Ovary (tissue), 9 donors: Measurements from ENCODE around the gene KLHL25. TPM values are rescaled to one million over a fixed set of nuclear protein-coding genes. Genes with fewer than 3 reads are reported as not detected.

Experiments
- DNase-seq, 5 donors: peaks; one replicate each; pipeline ENCODE4 v3.0.0-alpha.2; 2019 to 2020
- H3K27ac ChIP-seq, 2 donors: fragments of 200-600 bp; one replicate each; pipeline versions ENCODE4 v1.5.1 to v1.8.0; 2019 to 2022
- H3K27me3 ChIP-seq: fragments of 200-600 bp; one replicate; pipeline ENCODE4 v1.8.0; 2022
- H3K36me3 ChIP-seq: fragments of 200-600 bp; sonication (generic); one replicate; pipeline ENCODE4 v1.5.1; 2019
- H3K4me1 ChIP-seq: one replicate; pipeline ENCODE4 v1.8.1; 2013; ENCODE audit warnings: mild to moderate bottlenecking, moderate library complexity; ENCODE audit not compliant: insufficient read depth
- H3K4me3 ChIP-seq: fragments of 200-600 bp; sonication (generic); one replicate; pipeline ENCODE4 v1.5.1; 2017
- H3K9me3 ChIP-seq, 2 donors: fragments of 200-600 bp in 1 of 2; sonication (generic) in 1 of 2; one replicate each; pipeline versions ENCODE4 v1.5.1 to v1.8.1; 2013 to 2019; ENCODE audit warnings: mild to moderate bottlenecking in 1 of 2, moderate library complexity in 1 of 2
- EP300 ChIP-seq: sonication (generic); formaldehyde crosslinking; IDR thresholded peaks from one replicate; pipeline ENCODE4 v1.6.1; 2017; ENCODE audit warnings: antibody characterized with exemption
- POLR2A ChIP-seq: fragments of 450-650 bp; IDR thresholded peaks from one replicate; pipeline ENCODE4 v1.6.1; 2017; ENCODE audit warnings: antibody characterized with exemption, mild to moderate bottlenecking, moderate library complexity
- WGBS, 3 donors: extraction: QIAGEN DNeasy Blood & Tissue Kit in 1 of 3; methylation state at CpG; one replicate each; pipeline versions ENCODE4 v1.1.5 to v1.1.7; 2013 to 2017; 5-methylcytosine and 5-hydroxymethylcytosine counted together
- intact Hi-C, 4 donors: fragments of 100-400 bp; cut with DNase I; formaldehyde crosslinking; loops; one replicate each; pipeline versions ENCODE4 v1.11.0 to v1.15.1; 2022 to 2023
- polyA plus RNA-seq, 2 donors: library from polyadenylated mRNA; stranded (reverse); fragments of 200-250 nt in 1 of 2; fragments of 350-450 nt in 1 of 2; fragmentation: Illumina TruSeq in 1 of 2; extraction: RNeasy Lipid Tissue Mini Kit (QIAGEN cat#74804) in 1 of 2; gene quantifications; one replicate each; pipeline ENCODE4 v1.2.3, GENCODE V29; 2013 to 2014
- total RNA-seq, 7 donors: library from RNA; depleted of rRNA in 2 of 7; stranded (reverse); fragments of >200 nt in 2 of 7; fragmentation: NEBNext Ultra II Directional in 3 of 7; extraction: Animal tissue kit (Norgen Biotek cat#: 25700) in 3 of 7; gene quantifications; one replicate each; pipeline versions ENCODE4 v1.1.0 to v1.2.4, GENCODE V29; 2016 to 2023
- TF ChIP-seq, protein P1 (sequence below), 3 donors: fragments of 450-650 bp in 2 of 3; fragments of 200-600 bp in 1 of 3; IDR thresholded peaks; one replicate each; pipeline versions ENCODE4 v1.5.1 to v1.8.0; 2016 to 2022; ENCODE audit warnings: antibody characterized with exemption in 3 of 3, mild to moderate bottlenecking in 1 of 3
- donor health status: DM: no; HTN: no; CAD: no; lungs with moderate emphysema.
- donor health status: DM: no; HTN: no; CAD: no.
- donor health status: Bipolar disorder and iron deficiency.
- donor health status: DM: yes; HTN: yes; CAD: no.
- donor health status: DM: no; HTN: no; CAD: no.
- donor health status: DM: yes; HTN: yes; CAD: no.

The KLHL25 gene
- total and polyA plus RNA-seq, 9 donors, result 0.58 to 9.6 (median 5.8) TPM

DNA sequence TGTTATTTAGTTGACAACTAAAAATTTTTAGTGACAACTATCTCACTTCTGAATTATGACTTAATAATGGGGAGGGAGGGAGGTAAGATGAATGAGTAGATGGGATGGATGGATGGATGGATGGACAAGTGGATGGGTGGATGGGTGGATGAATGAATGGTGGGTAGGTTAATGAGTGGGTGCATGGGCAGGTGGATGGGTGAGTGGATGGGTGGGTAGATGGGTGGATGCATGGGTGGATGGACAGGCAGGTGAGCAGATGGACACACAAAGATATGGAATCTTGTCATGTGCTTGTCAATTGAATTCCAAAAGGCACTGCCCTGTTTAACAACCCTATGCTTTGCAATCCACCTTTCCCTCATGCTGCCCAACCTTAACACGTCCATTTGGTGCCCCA, 41.5 kb downstream of the KLHL25 start:
- intact Hi-C loops, result loop anchor here in 2 of 4 donors (5.0 kb wide), 2 partner anchors 34 to 39 kb away; partner anchors contain the start of gene KLHL25 (in 1 of the 2)
- Histone ChIP-seq H3K36me3 (no peaks in the 10 kb centered on the region), H3K9me3 (no peaks in the 10 kb centered on the region), H3K27ac (no peak overlapping the region), H3K4me3 (no peak overlapping the region), H3K27me3 (no peaks in the 10 kb centered on the region), H3K4me1 (peaks cover 14% of the 10 kb centered on the region)
- TF ChIP-seq, protein P1, sequence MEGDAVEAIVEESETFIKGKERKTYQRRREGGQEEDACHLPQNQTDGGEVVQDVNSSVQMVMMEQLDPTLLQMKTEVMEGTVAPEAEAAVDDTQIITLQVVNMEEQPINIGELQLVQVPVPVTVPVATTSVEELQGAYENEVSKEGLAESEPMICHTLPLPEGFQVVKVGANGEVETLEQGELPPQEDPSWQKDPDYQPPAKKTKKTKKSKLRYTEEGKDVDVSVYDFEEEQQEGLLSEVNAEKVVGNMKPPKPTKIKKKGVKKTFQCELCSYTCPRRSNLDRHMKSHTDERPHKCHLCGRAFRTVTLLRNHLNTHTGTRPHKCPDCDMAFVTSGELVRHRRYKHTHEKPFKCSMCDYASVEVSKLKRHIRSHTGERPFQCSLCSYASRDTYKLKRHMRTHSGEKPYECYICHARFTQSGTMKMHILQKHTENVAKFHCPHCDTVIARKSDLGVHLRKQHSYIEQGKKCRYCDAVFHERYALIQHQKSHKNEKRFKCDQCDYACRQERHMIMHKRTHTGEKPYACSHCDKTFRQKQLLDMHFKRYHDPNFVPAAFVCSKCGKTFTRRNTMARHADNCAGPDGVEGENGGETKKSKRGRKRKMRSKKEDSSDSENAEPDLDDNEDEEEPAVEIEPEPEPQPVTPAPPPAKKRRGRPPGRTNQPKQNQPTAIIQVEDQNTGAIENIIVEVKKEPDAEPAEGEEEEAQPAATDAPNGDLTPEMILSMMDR (IDR thresholded peaks at IDR 0.05), result no peak
- TF ChIP-seq POLR2A (no peak), EP300 (no peak)
- WGBS, 3 donors, result 89 to 97% (median 97%) methylated on average over 1 of the region's 1 CpG
- peak in 2 of 5 donors; percentile 6 to 9 for DNase-seq

DNA sequence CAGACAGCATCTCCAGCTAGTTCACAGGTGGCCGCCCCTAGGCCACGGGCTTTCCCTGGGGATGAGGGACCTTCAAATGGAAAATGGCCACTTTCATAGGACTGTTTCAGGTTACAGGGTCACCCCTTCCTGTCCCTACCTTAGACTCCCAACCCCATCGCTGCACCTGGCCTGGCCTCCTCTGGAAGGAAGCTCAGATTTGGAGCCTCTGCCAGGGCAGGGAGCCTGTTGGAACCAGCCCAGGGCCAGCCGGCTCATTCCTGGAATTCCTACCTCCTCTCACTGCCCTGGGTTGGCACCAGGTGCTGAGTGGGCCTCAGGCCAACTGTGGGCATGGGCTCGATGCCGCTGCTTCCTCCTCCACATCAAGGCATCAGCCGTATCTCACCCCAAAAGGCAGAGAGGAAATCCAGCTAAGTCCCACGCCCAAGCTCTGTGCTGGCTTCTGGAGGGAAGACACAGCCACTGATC, 42.2 kb downstream of the KLHL25 start:
- TF ChIP-seq, protein P1 (IDR thresholded peaks at IDR 0.05), result no peak
- TF ChIP-seq POLR2A, result no peak
- intact Hi-C loops, result loop anchor here in 2 of 4 donors (5.0 kb wide), 2 partner anchors 35 to 40 kb away; partner anchors contain the start of gene KLHL25 (in 1 of the 2)
- no peaks in the 10 kb centered on the region for H3K27me3 ChIP-seq
- H3K9me3 ChIP-seq, result no peaks in the 10 kb centered on the region
- DNase-seq, result peak in 3 of 5 donors; percentile 21 to 51 (median 22)
- H3K36me3 ChIP-seq, result no peaks in the 10 kb centered on the region
- 70 to 78% (median 72%) methylated on average over 8 of the region's 8 CpGs for WGBS, 3 donors
- H3K27ac ChIP-seq, result no peak overlapping the region
- no peak overlapping the region for H3K4me3 ChIP-seq
- peaks cover 14% of the 10 kb centered on the region for H3K4me1 ChIP-seq

DNA sequence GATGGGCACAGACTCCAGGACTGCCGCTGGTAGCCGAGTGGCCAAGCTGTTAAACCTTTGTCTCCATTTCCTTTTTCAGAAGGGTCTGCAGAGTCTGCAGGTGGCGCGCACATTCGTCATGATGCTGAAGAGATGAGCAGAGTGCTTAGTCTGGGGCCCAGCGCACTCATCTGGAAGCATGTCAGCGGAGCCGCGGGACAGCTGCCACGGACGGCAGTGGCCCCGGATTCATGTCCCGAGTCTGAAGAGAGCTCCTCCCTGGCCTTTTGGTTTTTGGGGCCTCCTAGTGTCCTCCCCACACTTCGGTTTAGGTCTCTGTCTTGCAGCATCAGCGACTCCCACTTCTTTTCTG, 42.6 kb downstream of the KLHL25 start:
- peak in 3 of 5 donors; percentile 19 to 42 (median 22) for DNase-seq
- no peaks in the 10 kb centered on the region for H3K27me3 ChIP-seq
- TF ChIP-seq EP300 (no peak), POLR2A (no peak)
- TF ChIP-seq, protein P1 (IDR thresholded peaks at IDR 0.05), result no peak
- intact Hi-C loops, result loop anchor here in 2 of 4 donors (5.0 kb wide), 2 partner anchors 35 to 40 kb away; partner anchors contain the start of gene KLHL25 (in 1 of the 2)
- no peaks in the 10 kb centered on the region for H3K36me3 ChIP-seq
- no peaks in the 10 kb centered on the region for H3K9me3 ChIP-seq
- no peak overlapping the region for H3K4me3 ChIP-seq
- peaks cover 14% of the 10 kb centered on the region for H3K4me1 ChIP-seq
- H3K27ac ChIP-seq, result peak overlapping the region in 1 of 2 donors; percentile 53
- 77 to 86% (median 85%) methylated on average over 15 of the region's 15 CpGs for WGBS, 3 donors

DNA sequence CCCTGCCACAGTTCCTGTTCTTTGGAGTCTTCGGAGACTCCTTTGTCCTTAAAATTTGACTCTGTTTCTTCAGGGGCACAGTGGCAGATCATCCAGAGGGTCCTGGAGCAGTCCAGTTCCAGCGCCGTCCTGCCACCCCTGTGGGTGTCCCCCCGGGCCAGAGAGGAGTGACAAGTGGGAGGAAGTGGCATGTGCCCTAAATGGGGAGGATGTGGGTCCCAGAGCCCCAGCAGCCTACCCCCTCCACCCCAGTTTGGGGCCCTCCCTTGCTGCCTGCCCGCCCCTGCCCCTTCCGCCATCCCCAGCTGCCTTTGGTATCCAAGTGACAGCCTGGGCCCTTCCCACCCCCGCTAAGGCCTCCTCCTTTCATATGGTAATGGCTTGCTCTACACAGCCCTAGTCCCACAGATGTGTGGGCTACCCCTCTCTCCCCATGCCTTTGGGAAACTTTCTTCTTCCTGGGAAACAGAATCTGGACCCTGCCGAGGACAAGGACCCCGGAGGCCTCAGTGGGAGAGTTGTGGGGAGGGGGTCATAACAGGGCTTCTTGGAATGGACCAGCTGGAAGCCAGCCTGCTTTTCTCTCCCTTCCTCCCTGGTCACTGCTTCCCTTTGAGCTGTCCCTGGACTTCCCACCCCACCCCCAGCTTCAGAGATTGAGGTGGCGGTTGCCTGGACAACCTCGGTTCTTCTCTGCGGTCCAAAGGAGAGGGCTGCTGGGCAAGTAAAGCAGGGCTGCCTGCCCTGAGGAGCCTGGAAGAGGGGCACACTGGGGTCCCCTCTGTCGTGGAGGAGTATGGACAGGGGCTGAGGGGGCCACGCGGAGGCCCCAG, 43.2 kb downstream of the KLHL25 start:
- no peaks in the 10 kb centered on the region for H3K36me3 ChIP-seq
- intact Hi-C loops, result loop anchor here in 2 of 4 donors (5.0 kb wide), 2 partner anchors 36 to 41 kb away; partner anchors contain the start of gene KLHL25 (in 1 of the 2)
- TF ChIP-seq POLR2A, result no peak
- TF ChIP-seq, protein P1 (IDR thresholded peaks at IDR 0.05), result no peak
- TF ChIP-seq EP300, result no peak
- 58 to 59% (median 58%) methylated on average over 15 of the region's 15 CpGs for WGBS, 3 donors
- no peak overlapping the region for H3K4me3 ChIP-seq
- H3K9me3 ChIP-seq, result no peaks in the 10 kb centered on the region
- peak in 2 of 5 donors; percentile 32 to 45 for DNase-seq
- H3K4me1 ChIP-seq, result peaks cover 14% of the 10 kb centered on the region
- H3K27ac ChIP-seq, result peak overlapping the region; percentile 42 to 53
- H3K27me3 ChIP-seq, result no peaks in the 10 kb centered on the region
